ENCODE results near the gene GPR149.

GPR149 gene

DNA sequence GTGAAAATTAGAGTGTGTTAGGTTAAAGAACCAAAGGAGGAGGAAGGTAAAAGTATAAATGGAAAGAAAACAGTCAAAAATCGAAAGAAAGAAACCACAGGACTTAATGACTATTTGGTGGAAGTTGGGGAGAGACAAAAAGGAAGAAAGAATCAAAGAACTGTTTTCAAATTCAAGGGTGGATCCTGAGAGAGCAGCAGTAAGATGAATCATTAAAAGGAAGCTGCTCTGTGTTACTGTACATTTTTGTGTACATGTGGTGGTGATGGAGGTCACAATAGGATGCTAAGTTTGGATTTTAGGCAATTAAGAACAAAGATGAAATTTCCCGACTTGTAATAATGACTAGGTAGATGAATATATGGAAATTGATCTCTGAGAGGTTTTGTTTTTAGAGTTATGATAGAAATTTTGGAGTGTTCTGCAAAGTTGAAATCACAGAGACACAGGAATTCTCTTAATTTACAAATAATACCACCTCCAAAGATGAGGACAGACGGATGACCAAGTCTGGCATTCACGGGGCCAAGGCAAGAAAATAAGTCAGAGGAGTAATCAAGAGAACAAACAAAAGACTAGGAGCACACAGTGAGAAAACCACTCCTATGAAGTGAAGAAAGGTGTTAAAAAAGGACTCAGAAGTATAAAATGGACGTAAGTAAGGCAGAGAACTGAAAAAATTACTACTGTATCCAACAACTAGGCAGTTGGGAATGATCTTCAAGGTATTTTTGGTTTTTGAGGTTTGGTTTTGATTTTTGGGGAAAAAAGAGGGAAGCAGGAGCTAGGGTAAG lies 112.8 kb downstream of the GPR149 start:
- peaks cover 17% of the 10 kb centered on the region for H3K4me1 Mint-ChIP-seq (ENCODE audit: low read depth)
- no peaks in the 10 kb centered on the region for H3K9me3 Mint-ChIP-seq (ENCODE audit: low read depth)
- H3K27ac Mint-ChIP-seq = peak overlapping the region; percentile 74
- peak overlapping the region; percentile 51 for H3K4me3 Mint-ChIP-seq
- H3K36me3 Mint-ChIP-seq = peaks cover 23% of the 10 kb centered on the region
- no peaks in the 10 kb centered on the region for H3K27me3 Mint-ChIP-seq

DNA sequence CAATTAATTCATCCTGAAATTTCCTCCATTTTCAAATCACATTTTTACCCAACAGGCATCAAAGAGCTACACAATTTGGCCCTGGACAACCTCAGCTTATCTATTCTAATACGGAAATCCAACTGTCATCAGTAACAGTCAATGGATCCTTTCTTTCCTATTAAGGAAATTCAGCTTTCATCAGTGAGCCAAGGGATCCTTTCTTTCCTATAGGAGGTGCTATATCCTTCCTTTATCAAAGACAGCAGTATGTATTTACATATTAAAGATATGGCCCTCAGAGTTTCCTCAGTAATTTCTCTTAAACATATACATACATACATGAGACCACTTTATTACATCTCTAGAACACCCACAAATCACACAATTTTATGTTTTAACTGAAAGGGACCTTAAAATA lies 115.8 kb downstream of the GPR149 start:
- peaks cover 19% of the 10 kb centered on the region for H3K36me3 Mint-ChIP-seq
- H3K9me3 Mint-ChIP-seq (ENCODE audit: low read depth) = no peaks in the 10 kb centered on the region
- peak overlapping the region; percentile 3 for H3K27ac Mint-ChIP-seq
- peaks cover 21% of the 10 kb centered on the region for H3K4me1 Mint-ChIP-seq (ENCODE audit: low read depth)
- no peak overlapping the region for H3K4me3 Mint-ChIP-seq
- no peaks in the 10 kb centered on the region for H3K27me3 Mint-ChIP-seq

DNA sequence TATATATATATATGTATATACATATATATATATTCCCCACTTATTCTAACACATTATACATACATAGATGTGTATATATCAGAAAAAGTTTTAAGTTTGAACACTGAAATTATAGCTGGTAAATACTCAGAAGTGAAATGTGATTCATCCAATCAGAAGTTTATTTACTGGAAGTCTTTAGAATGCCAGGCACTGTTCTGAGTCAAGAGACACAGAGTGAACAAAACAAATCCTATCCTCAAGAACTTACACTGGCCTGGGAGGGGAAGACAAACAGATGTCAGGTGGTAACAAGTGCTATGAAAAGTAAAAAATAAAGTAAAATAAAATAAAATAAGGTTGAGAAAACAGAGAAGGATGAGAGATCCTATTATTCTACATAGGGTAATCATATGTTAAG lies 119.2 kb downstream of the GPR149 start:
- Mint-ChIP-seq H3K4me3 (no peak overlapping the region), H3K9me3 (ENCODE audit: low read depth) (no peaks in the 10 kb centered on the region), H3K27ac (no peak overlapping the region), H3K27me3 (no peaks in the 10 kb centered on the region), H3K4me1 (ENCODE audit: low read depth) (peaks cover 31% of the 10 kb centered on the region), H3K36me3 (peaks cover 18% of the 10 kb centered on the region)

DNA sequence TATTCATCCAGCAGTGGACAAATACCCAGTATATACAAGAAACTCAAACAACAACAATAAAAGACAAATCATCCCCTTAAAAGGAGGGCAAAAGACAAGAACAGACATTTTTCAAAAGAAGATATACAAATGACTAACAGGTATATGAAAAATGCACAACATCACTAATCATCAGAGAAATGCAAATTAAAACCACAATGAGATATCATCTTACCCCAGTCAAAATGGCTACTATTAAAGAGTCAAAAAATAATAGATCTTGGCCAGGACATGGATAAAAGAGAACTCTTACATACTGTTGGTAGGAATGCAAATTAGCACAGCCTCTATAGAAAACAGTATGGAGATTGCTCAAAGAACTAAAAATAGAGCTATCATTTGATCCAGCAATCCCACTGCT lies 122.6 kb downstream of the GPR149 start:
- Mint-ChIP-seq H3K27ac (peak overlapping the region; percentile 6), H3K36me3 (peaks cover 4% of the 10 kb centered on the region), H3K27me3 (no peaks in the 10 kb centered on the region), H3K4me3 (no peak overlapping the region), H3K4me1 (ENCODE audit: low read depth) (peaks cover 15% of the 10 kb centered on the region), H3K9me3 (ENCODE audit: low read depth) (no peaks in the 10 kb centered on the region)

DNA sequence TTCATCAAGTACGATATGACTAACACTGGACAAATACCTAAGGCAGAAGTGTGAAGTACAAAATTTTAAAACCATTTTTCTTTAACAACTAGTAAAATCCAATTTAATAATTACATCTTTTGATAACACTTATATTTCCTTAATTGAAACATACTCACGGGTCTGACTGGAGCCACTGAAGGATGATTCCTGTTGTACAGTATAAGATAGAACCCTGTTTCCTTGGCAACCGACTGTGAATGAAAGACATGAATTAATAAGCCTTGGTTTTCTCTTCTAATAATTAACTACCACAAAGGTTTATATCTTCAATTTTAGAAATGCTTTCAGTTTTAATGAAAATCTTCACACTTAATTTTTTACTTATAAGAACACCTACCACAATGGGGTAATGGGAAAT lies 125.1 kb downstream of the GPR149 start:
- no peak overlapping the region for H3K4me3 Mint-ChIP-seq
- peaks cover 11% of the 10 kb centered on the region for H3K4me1 Mint-ChIP-seq (ENCODE audit: low read depth)
- peaks cover 9% of the 10 kb centered on the region for H3K36me3 Mint-ChIP-seq
- no peak overlapping the region for H3K27ac Mint-ChIP-seq
- H3K27me3 Mint-ChIP-seq = no peaks in the 10 kb centered on the region
- no peaks in the 10 kb centered on the region for H3K9me3 Mint-ChIP-seq (ENCODE audit: low read depth)

DNA sequence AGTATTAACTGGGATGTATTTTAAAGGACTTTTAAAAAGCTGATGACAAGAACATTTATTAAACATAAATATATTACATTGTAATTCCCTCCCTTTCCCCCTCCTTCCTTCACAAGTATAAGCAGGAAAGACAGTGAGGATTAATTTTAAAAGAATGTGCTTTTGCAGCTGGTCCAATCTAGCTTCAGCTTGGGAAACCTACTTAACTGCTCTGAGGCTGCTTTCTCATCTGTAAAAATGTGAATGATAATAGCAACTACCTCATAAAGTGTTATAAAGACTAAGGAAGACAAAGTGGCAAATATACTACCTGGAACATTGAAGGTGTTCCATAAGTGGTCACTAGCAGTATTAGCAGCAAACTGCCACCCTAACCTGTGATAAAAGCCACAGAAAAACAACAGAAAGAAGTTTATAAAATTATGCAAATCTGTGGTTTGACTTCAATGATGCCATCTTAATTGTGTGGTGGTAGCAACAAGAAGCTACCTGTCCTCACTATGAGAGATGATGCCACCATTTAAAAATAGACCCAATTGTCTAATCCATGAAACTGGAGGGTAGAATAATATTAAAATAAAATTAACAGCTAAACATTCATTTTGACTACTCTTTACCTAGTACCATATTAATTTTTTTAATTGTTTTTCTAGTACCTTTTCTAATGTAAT lies 125.7 kb downstream of the GPR149 start:
- H3K27me3 Mint-ChIP-seq = no peaks in the 10 kb centered on the region
- no peak overlapping the region for H3K4me3 Mint-ChIP-seq
- no peaks in the 10 kb centered on the region for H3K9me3 Mint-ChIP-seq (ENCODE audit: low read depth)
- peaks cover 11% of the 10 kb centered on the region for H3K4me1 Mint-ChIP-seq (ENCODE audit: low read depth)
- no peak overlapping the region for H3K27ac Mint-ChIP-seq
- peaks cover 9% of the 10 kb centered on the region for H3K36me3 Mint-ChIP-seq

DNA sequence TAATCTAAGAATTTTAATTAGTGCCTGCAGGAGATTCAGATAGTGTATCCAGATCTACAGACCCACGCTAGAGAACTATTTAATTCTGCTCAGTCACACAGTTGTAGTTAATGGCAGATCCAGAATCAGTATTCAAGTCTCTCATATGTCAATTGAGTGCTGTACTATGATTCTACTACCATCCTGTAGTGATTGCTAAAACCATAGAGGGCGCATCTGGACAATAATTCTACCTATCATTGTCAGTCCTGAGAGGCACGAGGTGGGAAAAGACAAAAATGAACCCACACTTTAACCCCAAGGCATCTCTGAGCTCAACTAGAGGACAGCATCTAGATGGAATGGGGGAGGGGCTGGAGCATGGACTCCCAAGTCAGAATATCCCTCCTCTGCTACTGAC lies 128.4 kb downstream of the GPR149 start:
- Mint-ChIP-seq H3K27me3 (no peaks in the 10 kb centered on the region), H3K36me3 (peaks cover 14% of the 10 kb centered on the region), H3K4me1 (ENCODE audit: low read depth) (peaks cover 4% of the 10 kb centered on the region), H3K9me3 (ENCODE audit: low read depth) (no peaks in the 10 kb centered on the region), H3K27ac (no peak overlapping the region), H3K4me3 (no peak overlapping the region)

DNA sequence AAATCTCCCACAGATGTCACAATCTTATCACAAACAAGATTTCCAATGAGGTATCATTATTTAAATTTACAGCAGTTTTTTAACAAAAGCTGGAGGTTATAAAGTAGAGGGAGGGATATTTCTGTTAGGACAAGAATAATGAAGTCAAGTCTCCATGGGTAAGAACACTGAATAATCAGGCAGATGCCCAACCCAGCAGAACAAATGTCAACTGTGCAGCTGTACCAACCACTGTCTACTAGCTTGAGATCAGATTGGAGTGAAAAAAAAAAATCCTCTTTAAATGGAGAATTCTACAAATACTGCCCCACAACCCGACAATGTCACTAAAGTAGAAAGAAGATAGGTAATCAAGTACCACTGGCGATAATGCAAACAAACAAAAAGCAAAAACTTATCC lies 136.0 kb downstream of the GPR149 start:
- no peaks in the 10 kb centered on the region for H3K9me3 Mint-ChIP-seq (ENCODE audit: low read depth)
- H3K27me3 Mint-ChIP-seq = no peaks in the 10 kb centered on the region
- peaks cover 4% of the 10 kb centered on the region for H3K4me1 Mint-ChIP-seq (ENCODE audit: low read depth)
- no peak overlapping the region for H3K4me3 Mint-ChIP-seq
- H3K27ac Mint-ChIP-seq = no peak overlapping the region
- H3K36me3 Mint-ChIP-seq = peaks cover 17% of the 10 kb centered on the region

DNA sequence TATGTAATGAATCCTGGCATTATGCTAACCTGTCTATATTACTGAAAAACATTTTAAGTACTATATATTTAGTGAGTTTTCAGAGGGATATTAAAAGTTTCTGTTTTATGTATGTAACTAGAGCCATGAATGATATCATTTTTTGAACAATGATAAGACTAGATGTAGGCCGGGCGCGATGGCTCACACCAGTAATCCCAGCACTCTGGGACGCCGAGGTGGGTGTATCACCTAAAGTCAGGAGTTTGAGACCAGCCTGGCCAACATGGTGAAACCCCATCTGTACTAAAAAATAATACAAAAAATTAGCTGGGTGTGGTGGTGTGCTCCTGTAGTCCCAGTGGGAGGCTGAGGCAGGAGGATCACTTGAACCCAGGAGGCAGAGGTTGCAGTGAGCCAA lies 139.8 kb downstream of the GPR149 start:
- Mint-ChIP-seq H3K4me3 (no peak overlapping the region), H3K27ac (no peak overlapping the region), H3K9me3 (ENCODE audit: low read depth) (no peaks in the 10 kb centered on the region), H3K4me1 (ENCODE audit: low read depth) (peaks cover 2% of the 10 kb centered on the region), H3K36me3 (peaks cover 13% of the 10 kb centered on the region), H3K27me3 (no peaks in the 10 kb centered on the region)

Measured in activated naive CD8-positive, alpha-beta T cell (primary cell).